OCI-LY3 (cell line): Measurements from ENCODE around the gene HAS3.
"Not testable (repeated sequence)": the region's sequence is repeated elsewhere in the genome, so short reads cannot be mapped to it uniquely, and the experiment has no call there.

Experiments used
- H2AFZ ChIP-seq: fragments of 200-600, 300-600 bp; shearing (Covaris generic); 2 replicates; pipeline ENCODE4 v1.6.0; 2014; ENCODE audit warnings: antibody characterized with exemption, low read depth, low read length
- H3K27ac ChIP-seq: fragments of 200-600, 300-600 bp; sonication (generic); 2 replicates; pipeline ENCODE4 v1.5.1; 2014; ENCODE audit warnings: mild to moderate bottlenecking, low read length, moderate library complexity, mixed read lengths
- H3K27me3 ChIP-seq: fragments of 200-600, 300-600 bp; sonication (generic); 2 replicates; pipeline ENCODE4 v1.6.1; 2014; ENCODE audit warnings: low read depth, low read length, mixed read lengths
- H3K36me3 ChIP-seq: fragments of 200-600, 300-600 bp; sonication (generic); replicated peaks from 2 replicates; pipeline ENCODE3; 2014; ENCODE audit warnings: low read depth, low read length, mixed read lengths
- H3K4me1 ChIP-seq: fragments of 300-600, 200-600 bp; sonication (generic); 2 replicates; pipeline ENCODE4 v1.6.1; 2014; ENCODE audit warnings: low read length, mixed read lengths
- H3K4me2 ChIP-seq: fragments of 200-600, 300-600 bp; sonication (generic); 2 replicates; pipeline ENCODE4 v1.6.1; 2014; ENCODE audit warnings: low read length, mixed read lengths
- H3K4me3 ChIP-seq: fragments of 300-600, 200-600 bp; sonication (generic); 2 replicates; pipeline ENCODE4 v1.5.1; 2014; ENCODE audit warnings: antibody characterized with exemption, mild to moderate bottlenecking, low read length, moderate library complexity
- H3K79me2 ChIP-seq: fragments of 300-600, 200-600 bp; shearing (Covaris generic); 2 replicates; pipeline ENCODE4 v1.6.1; 2014; ENCODE audit warnings: mild to moderate bottlenecking, low read length, mixed read lengths
- H3K9ac ChIP-seq: fragments of 300-600, 200-600 bp; shearing (Covaris generic); 2 replicates; pipeline ENCODE4 v1.6.0; 2014; ENCODE audit warnings: mild to moderate bottlenecking, low read length, moderate library complexity
- H3K9me3 ChIP-seq: fragments of 200-600, 300-600 bp; shearing (Covaris generic); 2 replicates; pipeline ENCODE4 v1.6.1; 2014; ENCODE audit warnings: low read length, mixed read lengths; ENCODE audit not compliant: insufficient read depth
- H4K20me1 ChIP-seq: fragments of 200-600, 300-600 bp; sonication (generic); 2 replicates; pipeline ENCODE4 v1.6.1; 2016; ENCODE audit warnings: low read length, mixed read lengths; ENCODE audit not compliant: insufficient read depth
- EZH2phosphoT487 ChIP-seq: fragments of 200-600 bp; shearing (Covaris generic); IDR thresholded peaks from 2 replicates; pipeline ENCODE4 v1.6.1; 2018; ENCODE audit warnings: antibody characterized with exemption, mixed run types, low read depth
- TF ChIP-seq, protein P1 (sequence below): fragments of 200-600, 300-600 bp; sonication (generic); IDR thresholded peaks from 2 replicates; pipeline ENCODE4 v1.5.1; 2014; ENCODE audit warnings: antibody characterized with exemption, low read length, low read depth

HAS3 gene

DNA sequence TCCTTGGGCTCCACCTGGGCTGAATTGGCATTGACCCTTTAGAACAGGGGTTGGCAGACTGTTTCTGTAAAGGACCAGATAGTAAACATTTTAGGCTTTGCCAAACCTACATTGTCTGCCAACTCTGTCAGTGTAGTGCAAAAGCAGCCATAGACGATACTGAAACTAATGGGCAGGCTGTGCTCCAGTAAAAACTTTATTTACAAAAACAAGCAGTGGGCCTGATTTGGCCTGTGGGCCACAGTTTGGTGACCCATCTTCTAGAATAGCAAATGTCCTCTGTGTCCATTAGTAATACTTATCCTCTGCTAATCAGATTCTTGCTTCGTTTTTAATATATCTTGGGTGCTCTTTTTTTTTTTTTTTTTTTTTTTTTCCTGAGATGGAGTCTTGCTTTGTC is 33.2 kb downstream of the HAS3 start:
- H3K4me3 ChIP-seq = no peak overlapping the region
- TF ChIP-seq, protein P1, sequence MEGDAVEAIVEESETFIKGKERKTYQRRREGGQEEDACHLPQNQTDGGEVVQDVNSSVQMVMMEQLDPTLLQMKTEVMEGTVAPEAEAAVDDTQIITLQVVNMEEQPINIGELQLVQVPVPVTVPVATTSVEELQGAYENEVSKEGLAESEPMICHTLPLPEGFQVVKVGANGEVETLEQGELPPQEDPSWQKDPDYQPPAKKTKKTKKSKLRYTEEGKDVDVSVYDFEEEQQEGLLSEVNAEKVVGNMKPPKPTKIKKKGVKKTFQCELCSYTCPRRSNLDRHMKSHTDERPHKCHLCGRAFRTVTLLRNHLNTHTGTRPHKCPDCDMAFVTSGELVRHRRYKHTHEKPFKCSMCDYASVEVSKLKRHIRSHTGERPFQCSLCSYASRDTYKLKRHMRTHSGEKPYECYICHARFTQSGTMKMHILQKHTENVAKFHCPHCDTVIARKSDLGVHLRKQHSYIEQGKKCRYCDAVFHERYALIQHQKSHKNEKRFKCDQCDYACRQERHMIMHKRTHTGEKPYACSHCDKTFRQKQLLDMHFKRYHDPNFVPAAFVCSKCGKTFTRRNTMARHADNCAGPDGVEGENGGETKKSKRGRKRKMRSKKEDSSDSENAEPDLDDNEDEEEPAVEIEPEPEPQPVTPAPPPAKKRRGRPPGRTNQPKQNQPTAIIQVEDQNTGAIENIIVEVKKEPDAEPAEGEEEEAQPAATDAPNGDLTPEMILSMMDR = no peak
- no peak for TF ChIP-seq EZH2phosphoT487
- H3K9me3 ChIP-seq = no peaks in the 10 kb centered on the region
- H3K27me3 ChIP-seq = no peaks in the 10 kb centered on the region
- H3K79me2 ChIP-seq = peaks cover 76% of the 10 kb centered on the region
- H3K27ac ChIP-seq = no peak overlapping the region
- H4K20me1 ChIP-seq = peaks cover 5% of the 10 kb centered on the region
- H2AFZ ChIP-seq = no peak overlapping the region
- H3K36me3 ChIP-seq = peaks cover 59% of the 10 kb centered on the region
- no peak overlapping the region for H3K4me2 ChIP-seq
- peaks cover 8% of the 10 kb centered on the region for H3K4me1 ChIP-seq
- H3K9ac ChIP-seq = no peak overlapping the region

DNA sequence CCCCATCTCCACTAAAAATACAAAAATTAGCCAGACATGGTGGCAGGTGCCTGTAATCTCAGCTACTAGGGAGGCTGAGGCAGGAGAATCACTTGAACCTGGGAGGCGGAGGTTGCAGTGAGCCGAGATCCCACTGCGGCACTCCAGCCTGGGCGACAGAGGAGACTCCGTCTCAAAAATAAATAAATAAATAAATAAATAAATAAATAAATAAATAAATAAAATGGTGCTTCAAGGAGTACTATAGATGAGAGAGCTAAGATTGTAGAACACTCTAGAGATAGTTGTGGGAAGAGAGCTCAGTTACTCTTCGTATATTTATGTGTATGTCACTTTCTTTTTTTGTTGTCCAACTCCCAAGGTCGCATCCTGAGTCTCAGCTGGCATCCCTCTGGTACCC is 34.0 kb downstream of the HAS3 start:
- Histone ChIP-seq H3K79me2 (peaks cover 70% of the 10 kb centered on the region), H3K36me3 (peaks cover 57% of the 10 kb centered on the region)

DNA sequence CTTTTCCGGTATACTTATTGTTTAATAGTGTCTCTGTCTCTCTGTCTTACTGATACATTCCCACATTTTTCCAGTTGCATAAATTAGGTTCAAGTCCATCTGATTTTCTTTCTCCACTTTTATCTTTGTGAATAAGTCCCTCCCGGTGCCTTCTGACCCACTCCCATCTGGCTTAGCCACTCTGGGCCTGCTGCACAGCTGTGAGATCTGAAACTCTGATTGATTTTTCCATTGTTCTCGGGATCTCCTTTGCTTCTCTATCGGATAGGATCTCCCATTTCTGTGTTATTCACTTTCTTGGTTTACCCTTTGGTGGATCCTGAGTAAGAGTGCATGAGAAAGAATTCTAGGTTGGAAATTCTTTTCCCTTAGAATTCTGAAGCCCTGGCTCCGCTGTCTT is 35.6 kb downstream of the HAS3 start:
- Histone ChIP-seq H3K4me1 (no peaks in the 10 kb centered on the region), H4K20me1 (no peaks in the 10 kb centered on the region), H3K27me3 (no peaks in the 10 kb centered on the region), H3K36me3 (peaks cover 61% of the 10 kb centered on the region), H3K9me3 (no peaks in the 10 kb centered on the region), H3K79me2 (peaks cover 60% of the 10 kb centered on the region), H3K4me3 (no peak overlapping the region), H3K27ac (no peak overlapping the region), H2AFZ (no peak overlapping the region), H3K4me2 (no peak overlapping the region), H3K9ac (no peak overlapping the region)
- TF ChIP-seq EZH2phosphoT487 = no peak
- TF ChIP-seq, protein P1 = no peak

More for the DNA sequence above, 34.0 kb downstream of the HAS3 start:
- H4K20me1 ChIP-seq, H3K9me3 ChIP-seq, H3K27me3 ChIP-seq, H3K4me1 ChIP-seq, H2AFZ ChIP-seq, H3K9ac ChIP-seq, H3K4me3 ChIP-seq, H3K4me2 ChIP-seq, H3K27ac ChIP-seq: not testable (repeated sequence)

DNA sequence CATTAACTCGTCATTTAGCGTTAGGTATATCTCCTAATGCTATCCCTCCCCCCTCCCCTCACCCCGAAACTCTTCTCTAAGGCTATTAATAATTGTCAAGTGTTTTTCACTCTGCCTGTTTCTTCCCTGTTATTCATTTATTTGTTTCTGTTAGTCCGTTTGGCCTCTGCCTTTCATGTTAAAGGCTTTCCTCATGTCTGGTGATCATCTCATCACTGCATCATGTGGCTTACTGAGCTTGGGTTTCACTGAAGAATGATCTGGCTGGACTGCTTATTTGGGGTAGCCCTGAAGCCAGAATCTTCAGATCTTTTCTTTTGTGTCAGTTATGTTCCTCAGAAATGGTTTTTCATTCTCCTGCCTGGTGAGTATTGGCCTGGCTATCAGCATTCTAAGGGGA is 36.5 kb downstream of the HAS3 start:
- Histone ChIP-seq H3K27me3 (no peaks in the 10 kb centered on the region), H4K20me1 (no peaks in the 10 kb centered on the region), H3K4me2 (no peak overlapping the region), H3K4me3 (no peak overlapping the region), H3K27ac (no peak overlapping the region), H3K79me2 (peaks cover 55% of the 10 kb centered on the region), H3K36me3 (peaks cover 63% of the 10 kb centered on the region), H3K9me3 (no peaks in the 10 kb centered on the region), H3K9ac (no peak overlapping the region), H3K4me1 (no peaks in the 10 kb centered on the region), H2AFZ (no peak overlapping the region)
- TF ChIP-seq EZH2phosphoT487 = no peak
- TF ChIP-seq, protein P1 = no peak

DNA sequence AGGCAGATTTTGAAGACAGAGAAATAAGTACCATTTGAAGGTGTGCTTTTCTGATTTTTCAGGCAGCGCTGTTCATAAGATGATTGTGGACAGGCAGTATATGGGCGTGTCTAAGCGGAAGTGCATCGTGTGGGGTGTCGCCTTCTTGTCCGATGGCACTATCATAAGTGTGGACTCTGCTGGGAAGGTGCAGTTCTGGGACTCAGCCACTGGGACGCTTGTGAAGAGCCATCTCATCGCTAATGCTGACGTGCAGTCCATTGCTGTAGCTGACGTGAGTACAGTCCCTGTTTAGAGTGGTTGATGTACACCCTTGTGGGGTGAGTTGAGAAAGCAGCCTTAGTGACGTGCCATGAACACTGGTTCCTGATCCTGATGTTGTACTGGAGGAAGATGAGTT is 37.7 kb downstream of the HAS3 start:
- peaks cover 55% of the 10 kb centered on the region for H3K36me3 ChIP-seq

More for the DNA sequence above, 37.7 kb downstream of the HAS3 start:
- no peak overlapping the region for H3K27ac ChIP-seq
- H3K4me2 ChIP-seq = no peak overlapping the region
- H3K4me3 ChIP-seq = no peak overlapping the region
- no peaks in the 10 kb centered on the region for H3K27me3 ChIP-seq
- H3K9me3 ChIP-seq = no peaks in the 10 kb centered on the region
- H2AFZ ChIP-seq = no peak overlapping the region
- H3K79me2 ChIP-seq = peaks cover 48% of the 10 kb centered on the region
- H3K9ac ChIP-seq = no peak overlapping the region
- H3K4me1 ChIP-seq = no peaks in the 10 kb centered on the region
- H4K20me1 ChIP-seq = no peaks in the 10 kb centered on the region
- no peak for TF ChIP-seq EZH2phosphoT487
- TF ChIP-seq, protein P1 = no peak
